NCI-H1694 treated with DMSO at 0.1 percent for 48 hours (cell line): Measurements from ENCODE around the gene DSCAM.

Experiments used
- DNase-seq: peaks from one replicate; lab custom pipeline; 2025; lab: John Stamatoyannopoulos, UW

DSCAM gene

DNA sequence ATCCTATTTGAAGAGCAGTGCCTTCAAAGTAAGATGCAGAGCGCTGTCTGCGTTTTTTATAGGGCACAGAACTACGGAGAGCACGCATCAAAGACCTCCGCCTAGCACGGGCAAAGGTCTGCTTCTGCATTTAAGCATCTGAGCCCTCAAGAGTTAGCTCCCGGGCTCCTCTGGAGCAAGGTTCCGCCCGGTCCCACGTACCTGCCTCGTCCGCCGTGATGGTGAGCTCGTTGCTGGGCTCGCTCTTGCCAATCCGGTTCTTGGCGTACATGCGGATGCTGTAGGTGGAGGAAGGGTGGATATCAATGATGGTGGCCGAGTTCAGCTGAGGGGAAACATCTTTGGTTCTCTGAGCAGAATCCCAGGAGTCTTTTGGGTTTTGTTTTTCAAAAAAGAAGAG, 668.2 kb downstream of the DSCAM start:
- no peak for DNase-seq

DNA sequence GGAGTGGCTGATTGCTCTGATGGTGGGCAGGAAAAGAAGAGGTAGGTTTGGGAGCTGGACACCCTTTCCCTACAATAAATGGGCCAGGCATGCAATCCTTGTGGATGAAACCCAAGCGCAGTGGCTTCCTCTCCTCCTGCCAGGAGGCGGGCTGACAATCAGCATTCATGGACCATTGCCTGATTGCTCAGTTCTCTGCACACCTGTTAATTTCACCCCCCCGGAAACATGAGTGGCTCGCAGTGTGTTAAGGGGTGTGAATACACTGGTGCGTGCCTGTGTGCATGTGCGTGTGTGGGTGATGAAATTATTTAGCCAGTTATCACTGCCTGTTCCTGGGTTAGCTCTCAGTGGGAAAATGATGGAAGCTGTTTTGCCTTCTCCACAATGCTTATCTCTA, 669.0 kb downstream of the DSCAM start:
- no peak for DNase-seq

DNA sequence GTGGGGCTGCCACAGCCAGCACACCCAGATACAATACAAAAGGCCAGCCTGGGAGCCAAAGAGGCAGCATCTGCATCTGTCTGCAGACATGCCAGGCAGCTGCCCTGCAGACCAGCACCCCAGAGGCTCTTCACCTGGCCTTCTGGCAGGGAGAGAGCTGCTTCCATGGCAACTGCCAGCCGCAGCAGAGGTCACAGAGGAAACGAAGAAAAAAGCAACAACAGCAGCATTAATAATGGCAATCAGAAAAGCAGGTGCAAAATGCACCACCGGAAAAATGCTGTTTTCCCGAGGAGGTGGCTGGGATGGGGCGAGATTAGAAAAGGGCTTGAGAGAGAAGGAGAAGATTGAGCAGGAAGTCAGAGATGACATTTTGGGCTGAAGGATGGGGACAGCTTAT, 670.2 kb downstream of the DSCAM start:
- DNase-seq = no peak

DNA sequence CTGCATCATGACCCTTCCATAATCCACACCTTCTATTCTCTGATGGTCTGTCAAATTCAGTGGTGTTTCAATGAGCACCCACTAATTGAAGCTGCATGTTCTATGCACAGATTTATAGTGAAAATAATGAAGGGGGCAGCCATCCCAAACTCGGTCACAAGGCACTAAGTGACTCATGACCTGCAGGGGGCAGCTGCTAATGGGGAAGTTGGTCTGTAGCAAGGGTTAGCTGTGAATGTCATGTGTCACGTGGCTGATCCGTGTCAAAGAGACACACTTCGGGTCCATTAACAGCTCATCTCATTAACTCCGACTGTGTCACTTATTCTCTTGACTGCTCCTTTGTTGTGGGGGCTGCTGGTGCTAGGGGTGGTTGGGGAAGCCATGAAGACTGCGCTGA, 673.1 kb downstream of the DSCAM start:
- DNase-seq = no peak

DNA sequence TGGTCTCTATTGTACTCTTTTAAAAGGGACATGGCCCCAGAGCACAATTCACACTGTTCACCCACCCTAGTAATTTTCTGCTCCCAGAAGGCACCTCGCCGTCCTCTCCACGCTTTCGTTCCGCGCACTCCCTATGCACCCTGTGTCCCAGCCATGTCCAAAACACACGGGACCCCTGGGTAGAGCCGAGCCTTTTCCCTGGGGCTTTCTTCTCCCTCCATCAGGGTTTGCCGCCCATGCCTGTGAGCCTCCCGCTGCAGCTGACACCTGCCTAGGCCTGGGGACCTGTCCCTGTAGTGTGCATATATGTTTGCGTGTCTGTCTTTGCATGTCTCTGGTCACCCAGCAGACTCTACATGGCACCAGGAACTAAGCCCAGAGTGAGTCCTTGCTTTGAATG, 677.0 kb downstream of the DSCAM start:
- DNase-seq = no peak

DNA sequence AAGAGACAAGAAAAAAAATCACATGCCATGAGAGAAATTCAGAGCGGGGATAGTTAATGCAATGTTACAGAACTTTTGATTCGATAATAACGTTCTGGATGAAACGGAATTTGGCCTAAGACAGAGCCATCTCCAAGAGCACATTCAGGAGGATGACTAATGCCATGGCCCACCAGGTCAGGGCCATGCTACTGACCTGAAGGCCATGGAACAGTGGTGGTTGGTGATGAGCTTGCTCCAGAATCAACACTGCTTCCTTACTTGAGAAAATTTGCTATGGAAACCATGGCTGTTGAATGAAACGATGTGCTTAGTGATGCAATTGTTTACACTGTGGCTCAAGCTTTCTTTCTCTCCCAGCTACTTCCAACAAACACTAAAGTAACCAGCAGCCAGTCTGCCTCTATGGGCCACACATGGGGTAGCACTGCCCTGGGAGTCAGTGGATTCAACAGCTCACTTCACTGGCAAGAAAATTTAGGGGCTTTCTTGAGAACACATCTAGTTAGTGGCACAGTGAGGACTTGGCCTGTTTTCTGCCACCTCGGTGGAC, 680.6 kb downstream of the DSCAM start:
- no peak for DNase-seq

DNA sequence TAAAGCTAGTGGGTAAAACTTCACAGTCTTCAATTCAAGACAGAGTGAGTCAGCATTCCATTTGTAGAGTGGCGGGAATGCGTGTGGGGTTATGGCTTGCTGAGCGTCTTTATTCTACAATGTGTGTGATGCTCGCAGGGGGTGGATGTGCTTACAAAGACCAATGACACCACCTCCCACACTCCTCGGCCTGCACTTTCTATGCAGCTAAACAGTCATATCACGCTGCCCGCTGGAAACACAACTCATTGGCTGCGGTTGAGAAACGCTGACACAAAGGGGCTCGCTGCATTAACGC, 681.2 kb downstream of the DSCAM start:
- DNase-seq = no peak

DNA sequence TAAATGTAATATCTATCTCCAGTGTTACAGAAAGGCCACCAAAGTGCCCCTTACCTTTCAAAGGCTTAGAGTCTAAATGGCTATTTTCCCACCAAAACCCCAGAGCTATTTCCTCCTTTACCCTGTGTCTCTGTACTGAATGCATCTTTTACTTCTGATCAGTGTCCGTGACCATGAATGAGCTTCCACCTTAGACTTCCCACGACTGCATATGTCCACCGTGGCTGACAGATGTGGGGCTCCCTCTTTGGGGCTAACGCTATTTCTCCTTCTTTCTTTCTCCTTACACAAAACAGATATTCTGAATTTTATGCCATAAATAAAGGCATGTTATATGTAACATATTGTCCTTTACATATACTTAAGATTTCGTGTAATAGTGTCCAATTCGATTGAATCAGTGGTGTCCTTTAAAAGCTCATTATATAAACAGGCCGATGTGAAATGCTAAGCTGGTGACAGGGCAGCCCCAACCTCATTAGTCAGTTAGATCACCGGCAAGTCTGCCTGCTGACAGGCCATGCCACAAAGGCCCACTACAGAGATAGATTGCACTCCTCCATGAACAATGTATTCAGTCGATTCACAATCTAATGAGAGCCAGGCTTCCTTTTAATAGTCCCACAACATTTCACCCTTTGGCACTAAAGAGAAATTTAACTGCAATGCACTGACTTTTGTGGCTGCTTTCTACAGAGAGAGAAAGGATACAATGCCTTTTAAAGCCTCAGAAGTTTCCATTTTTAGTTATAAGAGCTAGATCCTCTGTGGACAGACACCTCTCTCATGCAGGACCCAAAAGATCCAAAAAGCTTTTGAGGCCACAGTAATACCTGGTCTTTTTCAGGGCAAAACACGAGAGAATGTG, 681.8 kb downstream of the DSCAM start:
- DNase-seq = no peak

DNA sequence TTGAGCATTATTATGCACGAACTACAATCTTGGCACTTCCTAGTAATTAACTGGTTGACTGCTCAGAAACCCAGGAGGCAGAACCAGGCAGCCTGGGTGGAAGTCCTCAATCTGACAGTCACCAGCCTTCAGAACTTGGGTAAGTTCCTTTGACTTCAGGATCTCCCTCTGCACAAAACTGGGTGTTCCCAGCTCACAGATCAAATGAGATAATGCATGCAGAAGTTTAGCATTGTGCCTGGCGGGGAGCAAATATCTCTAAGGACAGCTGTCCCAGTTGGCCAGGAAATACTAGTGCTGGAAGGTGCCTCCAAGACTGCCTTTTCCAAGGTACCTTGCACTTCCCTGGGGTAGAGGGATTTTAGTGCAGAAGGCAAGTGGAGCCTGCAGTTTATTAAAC, 684.9 kb downstream of the DSCAM start:
- no peak for DNase-seq

DNA sequence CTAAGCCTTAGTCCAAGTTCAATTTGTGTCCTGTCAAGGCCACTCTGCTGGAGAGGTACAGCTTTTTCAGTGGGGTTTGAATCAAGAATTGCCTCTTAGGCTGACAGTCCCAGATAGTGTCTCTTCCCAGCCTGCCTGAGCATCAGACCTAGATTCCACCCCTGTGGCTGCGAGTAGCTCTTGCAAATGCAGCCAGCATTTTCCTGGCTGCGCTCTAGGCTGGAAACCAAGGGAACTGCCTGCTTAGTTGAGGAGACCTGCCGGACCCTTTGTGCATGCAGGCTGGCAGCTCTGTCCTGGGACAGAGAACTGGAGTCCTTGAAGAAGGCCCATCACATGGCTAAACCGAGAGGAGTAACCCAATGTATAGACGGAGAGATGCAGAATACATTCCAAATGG, 686.0 kb downstream of the DSCAM start:
- no peak for DNase-seq

DNA sequence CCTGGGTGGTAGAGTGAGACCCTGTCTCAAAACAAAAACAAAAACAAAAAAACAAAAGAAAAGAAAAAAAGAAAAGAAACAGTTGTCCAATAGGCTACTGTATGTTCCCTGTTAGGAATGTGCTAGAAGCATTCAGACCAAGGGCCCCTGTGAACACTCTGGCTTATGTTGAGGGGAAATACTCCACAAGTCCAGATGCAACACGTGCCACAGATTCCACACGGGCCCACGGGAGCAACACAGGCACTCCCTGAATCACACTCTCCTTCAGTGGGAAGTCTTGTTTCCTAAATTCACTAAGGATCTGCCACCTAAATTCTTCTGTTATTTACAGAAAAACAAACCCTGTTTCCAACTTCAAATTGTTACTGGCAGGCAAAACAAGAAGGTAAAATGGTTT, 688.6 kb downstream of the DSCAM start:
- DNase-seq = no peak

DNA sequence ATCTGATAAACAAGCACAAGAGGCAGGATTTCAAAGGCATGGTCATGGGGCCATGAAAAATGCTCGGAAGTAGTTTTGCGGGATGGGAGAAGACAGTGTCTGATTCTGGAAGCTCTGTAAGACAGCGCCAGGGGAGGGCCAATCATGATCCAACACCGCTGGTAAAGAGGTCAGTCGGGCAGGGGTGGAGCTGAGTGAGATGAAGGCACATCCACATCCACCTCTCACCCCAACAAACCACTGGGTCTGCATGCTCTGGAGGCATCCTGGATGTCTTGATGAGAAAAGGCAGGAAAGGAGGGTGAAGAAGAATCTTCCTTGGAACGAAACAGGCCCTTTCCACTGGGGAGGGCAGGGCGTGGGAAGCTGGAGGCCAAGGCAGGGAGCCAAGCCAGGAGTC, 691.4 kb downstream of the DSCAM start:
- no peak for DNase-seq

DNA sequence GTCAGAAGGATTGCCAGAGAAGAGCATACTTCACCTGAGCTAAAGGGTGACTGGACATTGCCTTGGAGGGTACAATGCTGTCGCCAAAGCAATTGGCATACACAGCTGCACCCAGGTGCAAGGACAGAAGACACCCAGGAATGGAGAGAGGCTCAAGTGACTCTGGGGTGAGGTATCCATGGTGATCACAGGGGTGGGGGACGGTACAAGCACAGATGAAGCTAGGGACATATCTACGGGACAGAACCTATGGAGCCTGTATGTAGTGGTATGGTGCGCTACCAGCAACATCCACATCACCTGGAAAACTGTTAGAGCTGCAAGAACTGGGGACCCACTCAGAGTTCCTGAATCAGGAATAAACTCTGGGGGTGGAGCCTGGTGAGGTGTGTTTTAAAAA, 693.6 kb downstream of the DSCAM start:
- DNase-seq = no peak

DNA sequence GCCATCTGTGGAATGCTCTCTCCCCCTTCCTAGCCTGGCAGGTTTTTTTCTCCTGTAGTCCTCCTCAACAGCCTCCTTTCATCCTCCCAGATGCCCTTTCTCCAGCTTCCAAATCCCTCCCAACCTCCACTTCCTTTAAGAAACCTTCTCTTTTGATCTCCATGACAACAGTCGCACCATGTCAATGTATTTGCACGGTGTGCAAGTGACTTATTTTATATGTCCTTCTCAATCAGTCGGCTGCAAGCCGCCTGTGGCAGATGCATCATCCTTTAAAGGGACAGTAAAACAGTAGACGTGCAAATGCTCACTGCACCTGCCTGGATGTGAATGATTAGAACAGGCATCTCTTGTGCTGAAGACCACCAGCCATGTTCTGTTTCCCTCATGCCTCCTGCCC, 694.5 kb downstream of the DSCAM start:
- DNase-seq = no peak

DNA sequence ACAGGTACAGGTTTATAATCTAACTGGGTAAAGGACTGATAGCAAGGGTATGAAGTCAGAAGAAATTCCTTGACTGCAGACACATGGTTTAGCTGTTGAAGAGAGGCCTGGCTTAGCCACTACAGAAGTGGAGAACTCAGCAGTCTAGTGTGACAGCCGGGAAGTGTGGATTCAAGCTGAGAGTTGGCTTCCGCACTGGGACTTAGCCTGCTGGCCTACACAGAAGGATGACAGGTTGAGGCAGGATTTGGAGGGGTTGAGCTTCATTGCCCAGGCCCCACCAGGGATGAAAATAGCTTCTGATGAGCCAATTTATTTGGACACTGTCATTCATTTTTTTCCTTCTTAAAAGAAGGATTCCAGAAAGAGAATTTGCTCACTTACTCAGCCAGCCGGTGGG, 695.3 kb downstream of the DSCAM start:
- no peak for DNase-seq

DNA sequence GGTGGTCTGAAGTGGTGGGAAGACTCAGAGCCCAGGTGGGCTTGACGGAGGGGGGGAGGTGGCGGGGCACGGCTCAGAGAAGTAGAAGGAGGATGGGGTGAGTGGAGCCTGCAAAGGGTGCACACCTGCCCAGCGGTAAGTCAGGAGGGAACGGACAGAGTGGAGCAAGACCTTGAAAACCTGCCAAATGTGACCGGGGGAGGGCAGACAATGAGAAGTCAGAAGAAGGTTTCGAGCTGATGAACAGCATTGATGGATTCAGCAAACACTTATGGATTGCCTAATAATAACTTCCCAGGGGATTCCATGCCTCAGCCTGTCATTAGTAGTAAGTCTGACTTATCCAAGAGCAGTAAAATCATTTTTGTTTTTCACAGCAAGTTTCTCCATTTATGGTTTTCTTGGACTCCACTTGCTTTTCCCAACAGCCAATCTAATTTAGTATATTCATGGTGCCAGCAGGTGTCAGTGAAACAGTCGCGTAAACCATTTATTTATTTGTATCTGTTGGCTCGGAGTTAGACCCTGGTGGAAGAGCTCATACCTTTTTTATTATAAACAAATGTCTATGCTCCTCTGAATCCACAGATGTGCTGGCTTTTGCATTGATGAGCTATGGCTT, 700.6 kb downstream of the DSCAM start:
- no peak for DNase-seq

DNA sequence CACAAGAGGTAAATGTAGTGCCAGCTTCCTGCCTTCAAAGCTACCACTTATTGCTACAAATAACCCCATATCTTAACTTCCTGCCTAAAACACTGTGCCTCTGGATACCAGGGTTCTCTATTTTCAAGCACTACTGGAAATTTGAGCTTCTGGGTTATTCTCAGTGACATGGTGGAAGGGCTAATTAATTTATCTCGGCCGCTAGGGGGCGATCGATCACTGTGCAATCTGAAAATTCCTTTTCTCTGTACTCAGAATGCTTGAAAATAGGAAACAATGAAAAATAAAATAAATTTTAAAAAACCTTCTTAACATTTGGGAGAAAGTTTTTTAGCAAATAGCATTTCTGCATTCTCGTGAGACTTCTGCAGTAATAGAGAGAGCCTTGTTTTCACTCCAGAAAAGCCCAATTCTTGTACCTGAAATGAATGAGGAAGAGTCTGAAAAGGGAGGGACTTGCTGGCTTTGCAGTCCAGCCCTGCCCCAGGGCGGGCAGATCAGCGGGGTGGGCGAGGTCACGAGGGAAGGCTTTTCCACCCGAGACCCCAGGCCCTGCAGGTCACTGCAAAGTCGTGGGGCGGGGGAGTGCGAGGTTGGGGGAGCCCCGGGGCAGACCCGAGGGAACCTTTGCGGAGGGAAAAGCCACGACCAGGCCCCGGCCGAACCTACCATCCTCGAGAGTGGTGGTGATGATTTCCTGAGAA, 703.0 kb downstream of the DSCAM start:
- peak; percentile 66 for DNase-seq

DNA sequence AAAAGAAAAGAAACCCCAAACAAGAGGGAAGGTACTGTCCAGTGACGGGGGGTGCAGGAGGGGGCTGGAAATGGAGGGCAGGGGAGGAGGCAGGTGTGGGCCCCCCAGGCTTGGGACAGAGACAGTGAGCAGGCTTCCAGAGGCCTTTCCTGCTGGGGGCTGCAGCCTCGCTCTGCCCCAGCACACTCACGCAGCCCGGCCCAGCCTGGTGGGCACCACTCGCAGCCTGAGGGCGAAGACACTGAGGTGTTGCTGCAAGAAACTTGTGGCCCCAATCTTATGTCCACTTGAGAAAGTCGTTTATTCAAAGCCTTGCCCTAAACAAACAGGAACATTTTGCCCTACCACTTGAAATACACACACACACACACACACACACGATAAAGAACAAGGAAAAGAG, 705.3 kb downstream of the DSCAM start:
- DNase-seq = no peak

DNA sequence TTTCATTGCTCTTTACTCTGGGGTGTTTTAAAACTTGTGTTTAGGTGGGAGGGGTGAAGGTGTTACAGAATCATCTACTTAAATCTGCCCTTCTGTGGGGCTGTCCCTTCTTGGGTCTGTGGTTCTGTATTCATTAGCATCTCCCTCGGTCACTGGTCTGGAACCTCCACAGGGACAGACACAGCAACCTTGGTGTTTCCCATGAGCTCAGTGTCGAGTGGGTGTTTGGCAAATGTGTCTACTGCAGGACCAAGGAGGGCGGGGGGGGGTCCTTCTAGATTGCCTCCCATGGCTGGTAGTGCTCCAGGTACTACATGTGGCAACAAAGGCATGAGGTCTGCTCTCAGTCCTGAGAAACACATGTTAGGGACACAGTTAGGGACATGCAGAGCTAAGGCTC, 706.3 kb downstream of the DSCAM start:
- no peak for DNase-seq

DNA sequence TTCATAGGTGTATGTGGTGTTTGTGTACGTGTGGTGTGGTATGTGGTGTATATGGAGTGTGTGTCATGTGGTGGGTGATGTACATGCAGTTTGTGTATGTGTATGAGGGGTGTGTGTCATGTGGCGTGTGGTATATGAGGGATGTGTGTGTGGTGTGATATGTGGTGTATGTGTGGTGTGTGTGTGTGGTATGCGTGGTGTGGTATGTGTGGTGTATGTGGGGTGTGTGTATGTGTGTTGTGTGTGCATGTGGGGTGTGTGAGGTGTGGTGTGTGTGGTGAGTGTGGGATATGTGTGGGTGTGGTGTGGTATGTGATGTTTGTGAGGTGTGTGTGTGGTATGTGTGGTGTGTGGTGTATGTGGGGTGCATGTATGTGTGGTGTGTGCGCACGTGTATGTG, 707.3 kb downstream of the DSCAM start:
- DNase-seq = no peak

DNA sequence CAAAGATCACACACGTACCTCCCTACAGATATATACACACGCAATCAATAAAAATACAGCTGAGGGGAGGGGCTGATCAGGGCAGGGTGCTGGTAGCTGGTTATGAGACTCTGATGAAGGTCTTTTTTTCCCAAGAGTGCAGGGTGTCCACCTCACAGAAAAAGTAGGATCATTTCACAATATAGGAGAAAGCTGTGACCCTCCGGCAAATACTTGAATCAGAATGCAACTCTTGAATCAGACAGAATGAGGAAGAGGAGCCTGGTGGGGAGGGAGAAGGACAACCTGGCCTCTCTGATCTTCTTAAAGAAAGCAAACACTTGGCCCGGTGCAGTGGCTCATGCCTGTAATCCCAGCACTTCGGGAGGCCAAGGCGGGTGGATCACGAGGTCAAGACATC, 710.4 kb downstream of the DSCAM start:
- no peak for DNase-seq

DNA sequence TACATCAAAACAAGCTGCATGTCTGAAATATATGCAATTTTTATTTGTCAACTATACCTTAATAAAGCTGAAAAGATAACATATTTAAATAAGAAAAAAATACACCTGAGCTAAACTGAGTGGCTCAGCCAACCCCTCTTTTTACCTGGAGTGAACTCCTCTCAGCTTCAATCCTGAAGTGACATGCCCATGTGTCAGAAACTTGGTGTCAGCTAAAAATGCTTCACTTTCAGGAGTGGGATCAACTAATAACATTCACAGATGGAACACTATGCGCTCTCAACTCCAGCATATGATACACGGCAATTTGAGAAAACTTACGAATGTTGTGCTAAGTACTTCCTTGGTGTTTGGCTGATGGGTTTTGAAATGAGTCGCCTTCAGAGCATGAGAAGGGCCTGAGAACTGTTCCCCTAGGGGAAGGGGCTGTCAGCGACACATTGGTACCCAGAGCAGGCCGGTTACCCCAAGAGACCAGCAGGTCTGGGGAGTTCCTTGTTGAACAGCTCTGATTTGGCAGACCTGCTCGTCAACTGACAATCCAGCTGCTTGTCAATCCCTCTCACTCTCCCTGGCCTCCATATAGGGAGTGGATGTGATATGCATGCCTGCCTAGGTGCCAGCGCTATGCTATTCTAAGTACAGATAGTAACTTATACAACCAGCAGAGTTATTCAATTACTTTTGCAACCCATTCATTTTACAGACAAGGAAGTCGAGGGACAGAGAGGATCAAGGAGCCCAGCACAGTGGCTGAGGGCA, 712.0 kb downstream of the DSCAM start:
- DNase-seq = no peak
